Trophoblast cell (in vitro differentiated cells and primary cell): Measurements from ENCODE around the gene FCHO1.

Experiments
- DNase-seq, 2 donors: peaks; one replicate each; pipeline ENCODE4 v3.0.0-alpha.2; 2016
- H2AFZ ChIP-seq: 2 replicates; pipeline ENCODE4 v1.6.1; 2013; ENCODE audit warnings: low read length, moderate library complexity, mild to moderate bottlenecking; ENCODE audit not compliant: insufficient read depth, poor library complexity
- H2AK5ac ChIP-seq: 2 replicates; pipeline ENCODE4 v1.6.1; 2013; ENCODE audit warnings: mild to moderate bottlenecking, low read length
- H2BK120ac ChIP-seq: 2 replicates; pipeline ENCODE4 v1.6.1; 2013; ENCODE audit warnings: low read length, mild to moderate bottlenecking, moderate library complexity; ENCODE audit not compliant: insufficient read depth, poor library complexity
- H2BK12ac ChIP-seq: 2 replicates; pipeline ENCODE4 v1.6.1; 2013; ENCODE audit warnings: mild to moderate bottlenecking, low read length, moderate library complexity
- H2BK5ac ChIP-seq: 2 replicates; pipeline ENCODE4 v1.6.1; 2013; ENCODE audit warnings: low read length, low read depth, moderate library complexity, mild to moderate bottlenecking; ENCODE audit not compliant: poor library complexity
- H3K14ac ChIP-seq: 2 replicates; pipeline ENCODE4 v1.6.1; 2013; ENCODE audit warnings: mild to moderate bottlenecking, low read length
- H3K18ac ChIP-seq: 2 replicates; pipeline ENCODE4 v1.6.1; 2013; ENCODE audit warnings: mild to moderate bottlenecking, low read length
- H3K23ac ChIP-seq: 2 replicates; pipeline ENCODE4 v1.6.1; 2013; ENCODE audit warnings: low read length
- H3K27ac ChIP-seq: 2 replicates; pipeline ENCODE4 v1.5.1; 2013; ENCODE audit warnings: low read depth, mild to moderate bottlenecking, inconsistent platforms, low read length, moderate library complexity
- H3K27me3 ChIP-seq: 2 replicates; pipeline ENCODE4 v1.6.1; 2013; ENCODE audit warnings: inconsistent platforms, mild to moderate bottlenecking, low read length, moderate library complexity; ENCODE audit not compliant: insufficient read depth
- H3K36me3 ChIP-seq, 2 experiments: 1 replicate in 1 of 2; 2 replicates in 1 of 2; pipeline ENCODE4 v1.6.1; 2013; ENCODE audit warnings: low read length in 2 of 2, mild to moderate bottlenecking in 2 of 2, moderate library complexity in 1 of 2; ENCODE audit not compliant: insufficient read depth in 2 of 2, control insufficient read depth in 1 of 2
- H3K4ac ChIP-seq: 2 replicates; pipeline ENCODE4 v1.6.1; 2013; ENCODE audit warnings: low read depth, mild to moderate bottlenecking, low read length, moderate library complexity
- H3K4me1 ChIP-seq, 2 experiments: 1 replicate in 1 of 2; 2 replicates in 1 of 2; pipeline ENCODE4 v1.6.1; 2013; ENCODE audit warnings: low read length in 2 of 2, mild to moderate bottlenecking in 2 of 2, moderate library complexity in 1 of 2; ENCODE audit not compliant: insufficient read depth in 2 of 2, control insufficient read depth in 1 of 2
- H3K4me2 ChIP-seq: 2 replicates; pipeline ENCODE4 v1.6.1; 2013; ENCODE audit warnings: inconsistent platforms, mild to moderate bottlenecking, low read length, moderate library complexity
- H3K4me3 ChIP-seq: 2 replicates; pipeline ENCODE4 v1.5.1; 2013; ENCODE audit warnings: mild to moderate bottlenecking, low read depth, low read length, inconsistent platforms
- H3K79me1 ChIP-seq: one replicate; pipeline ENCODE4 v1.6.1; 2013; ENCODE audit warnings: low read length
- H3K79me2 ChIP-seq: 2 replicates; pipeline ENCODE4 v1.6.1; 2013; ENCODE audit warnings: low read length, mild to moderate bottlenecking; ENCODE audit not compliant: control insufficient read depth, insufficient read depth, poor library complexity
- H3K9ac ChIP-seq: 2 replicates; pipeline ENCODE4 v1.6.1; 2013; ENCODE audit warnings: mild to moderate bottlenecking, low read length
- H3K9me3 ChIP-seq: 2 replicates; pipeline ENCODE4 v1.6.1; 2013; ENCODE audit warnings: low read depth, mild to moderate bottlenecking, control low read depth, inconsistent platforms, low read length; ENCODE audit not compliant: insufficient read depth
- H4K12ac ChIP-seq: 2 replicates; pipeline ENCODE4 v1.6.1; 2013; ENCODE audit warnings: low read depth, mild to moderate bottlenecking, low read length, moderate library complexity
- H4K8ac ChIP-seq: 2 replicates; pipeline ENCODE4 v1.6.1; 2013; ENCODE audit warnings: low read depth, mild to moderate bottlenecking, low read length, moderate library complexity
- H4K91ac ChIP-seq: one replicate; pipeline ENCODE4 v1.6.1; 2013; ENCODE audit warnings: low read depth, mild to moderate bottlenecking, low read length, moderate library complexity
- WGBS: extraction: QIAGEN DNeasy Blood & Tissue Kit; methylation state at CpG from one replicate; pipeline ENCODE4 v1.1.7; 2013; ENCODE audit warnings: missing lambda C conversion rate; ENCODE audit not compliant: insufficient read length, insufficient coverage; ENCODE audit errors: extremely low coverage; 5-methylcytosine and 5-hydroxymethylcytosine counted together

FCHO1 gene

DNA sequence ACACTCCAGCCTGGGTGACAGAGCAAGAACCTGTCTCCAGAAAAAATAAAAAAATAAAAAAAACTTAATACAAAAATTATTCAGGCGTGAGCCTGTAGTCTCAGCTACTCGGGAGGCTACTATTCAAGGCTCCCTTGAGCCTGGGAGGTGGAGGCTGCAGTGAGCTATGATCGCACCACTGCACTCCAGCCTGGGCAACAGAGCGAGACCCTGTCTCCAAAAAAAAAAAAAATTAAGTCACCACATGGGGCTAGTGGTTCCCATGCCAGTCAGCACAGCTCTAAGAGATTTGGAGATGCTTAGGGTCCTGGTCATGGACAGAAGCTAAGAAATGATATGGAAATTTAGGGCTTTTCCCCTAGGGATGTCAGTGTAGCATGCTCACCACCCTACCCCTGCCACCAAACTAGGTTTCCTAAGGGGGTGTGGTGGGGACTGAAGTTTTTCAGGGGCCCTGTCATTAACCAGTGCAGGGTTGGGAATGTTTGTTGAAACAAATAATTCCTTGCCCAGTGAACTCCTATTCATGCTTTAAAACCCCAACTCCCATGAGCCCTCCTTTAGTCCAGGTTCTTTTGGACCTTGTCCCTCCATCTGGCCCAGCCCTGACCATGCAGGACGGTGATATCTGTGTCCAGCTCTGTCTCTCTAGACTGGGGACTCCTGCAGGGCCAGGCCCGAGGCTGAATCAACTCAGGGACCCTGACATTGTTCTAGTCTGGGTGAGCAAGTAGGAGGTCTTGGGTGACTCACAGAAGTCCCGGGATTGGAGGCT is 1.8 kb downstream of the FCHO1 start:
- H3K4ac ChIP-seq = no peak overlapping the region
- H2AK5ac ChIP-seq = no peak overlapping the region
- H3K14ac ChIP-seq = no peak overlapping the region
- no peaks in the 10 kb centered on the region for H3K36me3 ChIP-seq
- H3K4me2 ChIP-seq = no peak overlapping the region
- H3K9ac ChIP-seq = no peak overlapping the region
- peaks cover 2% of the 10 kb centered on the region for H3K9me3 ChIP-seq
- no peak overlapping the region for H2BK5ac ChIP-seq
- H3K23ac ChIP-seq = no peak overlapping the region
- no peak overlapping the region for H3K4me3 ChIP-seq
- H2BK120ac ChIP-seq = no peak overlapping the region
- H3K18ac ChIP-seq = no peak overlapping the region
- no peak overlapping the region for H2BK12ac ChIP-seq
- no peak overlapping the region for H2AFZ ChIP-seq
- no peaks in the 10 kb centered on the region for H3K27me3 ChIP-seq
- no peak overlapping the region for H4K91ac ChIP-seq
- H3K79me1 ChIP-seq = no peaks in the 10 kb centered on the region
- H4K8ac ChIP-seq = no peak overlapping the region
- H4K12ac ChIP-seq = no peak overlapping the region
- no peak for DNase-seq
- no CpG with 5 or more reads among the region's 7 CpGs for WGBS
- H3K4me1 ChIP-seq = no peaks in the 10 kb centered on the region
- no peak overlapping the region for H3K27ac ChIP-seq
- H3K79me2 ChIP-seq = no peaks in the 10 kb centered on the region

- H3K4ac ChIP-seq = no peak overlapping the region
- H3K27me3 ChIP-seq = no peaks in the 10 kb centered on the region
- no peak overlapping the region for H2AK5ac ChIP-seq
- H3K36me3 ChIP-seq = no peaks in the 10 kb centered on the region
- H3K4me1 ChIP-seq = no peaks in the 10 kb centered on the region
- no peak overlapping the region for H3K4me2 ChIP-seq
- no peak for DNase-seq
- no peak overlapping the region for H3K18ac ChIP-seq
- no peak overlapping the region for H4K12ac ChIP-seq
- no peaks in the 10 kb centered on the region for H3K79me1 ChIP-seq
- H2BK5ac ChIP-seq = no peak overlapping the region
- no peak overlapping the region for H2BK120ac ChIP-seq
- no peaks in the 10 kb centered on the region for H3K79me2 ChIP-seq
- H3K9ac ChIP-seq = no peak overlapping the region
- no peak overlapping the region for H2BK12ac ChIP-seq
- H3K23ac ChIP-seq = no peak overlapping the region
- H4K8ac ChIP-seq = no peak overlapping the region
- WGBS = no CpG with 5 or more reads among the region's 9 CpGs
- no peak overlapping the region for H2AFZ ChIP-seq
- no peak overlapping the region for H3K27ac ChIP-seq
- no peak overlapping the region for H3K14ac ChIP-seq
- no peak overlapping the region for H3K4me3 ChIP-seq
- H4K91ac ChIP-seq = no peak overlapping the region
- peaks cover 1% of the 10 kb centered on the region for H3K9me3 ChIP-seq
Observed at GRCh38 chr19:17753976-17754375, 2.7 kb downstream of the FCHO1 start.

DNA sequence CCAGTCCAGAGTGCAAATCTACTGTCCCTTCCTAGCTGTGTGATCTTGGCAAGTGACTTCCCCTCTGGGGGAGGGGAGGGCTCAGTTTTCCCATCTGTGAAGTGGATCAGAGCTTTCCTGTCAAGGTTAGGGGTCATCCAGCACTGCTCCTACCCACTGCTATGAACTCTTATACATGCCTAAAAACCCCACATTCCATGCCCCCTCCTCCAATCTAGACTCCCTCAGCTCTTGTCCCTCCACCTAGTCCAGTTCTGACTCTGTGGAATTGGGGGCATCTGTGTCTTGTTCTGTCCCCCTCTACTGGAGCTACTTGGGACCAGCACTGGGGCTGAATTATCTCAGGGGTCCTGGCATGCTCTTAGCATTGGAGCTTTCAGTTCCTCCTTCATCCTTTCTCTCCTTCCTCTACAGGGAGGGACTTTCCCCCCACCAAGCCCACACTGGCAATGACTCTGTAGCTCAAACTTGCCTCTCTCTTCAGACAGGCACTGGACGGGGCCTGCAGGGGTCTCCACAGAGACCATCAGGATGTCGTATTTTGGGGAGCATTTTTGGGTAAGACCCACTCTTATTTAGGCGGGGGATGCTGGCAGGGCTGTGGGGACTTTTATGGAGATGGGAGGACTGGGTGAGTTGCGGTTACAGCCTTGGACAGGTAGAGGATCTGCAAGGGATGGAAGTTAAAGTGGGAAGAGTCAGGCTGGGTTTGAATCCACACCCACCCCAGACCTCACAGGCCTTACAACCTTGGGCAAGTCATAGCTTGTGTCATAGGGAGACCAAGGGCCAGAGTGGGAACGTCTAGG is 3.6 kb downstream of the FCHO1 start:
- no peak overlapping the region for H3K4me2 ChIP-seq
- H2BK12ac ChIP-seq = no peak overlapping the region
- H2BK120ac ChIP-seq = no peak overlapping the region
- H2BK5ac ChIP-seq = no peak overlapping the region
- no peaks in the 10 kb centered on the region for H3K4me1 ChIP-seq
- no peak overlapping the region for H3K4ac ChIP-seq
- no peaks in the 10 kb centered on the region for H3K27me3 ChIP-seq
- no CpG with 5 or more reads among the region's 5 CpGs for WGBS
- no peaks in the 10 kb centered on the region for H3K9me3 ChIP-seq
- H3K36me3 ChIP-seq = no peaks in the 10 kb centered on the region
- H3K14ac ChIP-seq = no peak overlapping the region
- no peak overlapping the region for H3K9ac ChIP-seq
- no peak overlapping the region for H4K12ac ChIP-seq
- no peak overlapping the region for H3K27ac ChIP-seq
- H2AK5ac ChIP-seq = no peak overlapping the region
- DNase-seq = no peak
- H3K79me1 ChIP-seq = no peaks in the 10 kb centered on the region
- H3K79me2 ChIP-seq = no peaks in the 10 kb centered on the region
- H4K91ac ChIP-seq = no peak overlapping the region
- H2AFZ ChIP-seq = no peak overlapping the region
- H3K18ac ChIP-seq = no peak overlapping the region
- no peak overlapping the region for H3K23ac ChIP-seq
- no peak overlapping the region for H3K4me3 ChIP-seq
- no peak overlapping the region for H4K8ac ChIP-seq

GRCh38 chr19:17755443-17755890 is 4.2 kb downstream of the FCHO1 start:
- H4K91ac ChIP-seq = no peak overlapping the region
- no peaks in the 10 kb centered on the region for H3K9me3 ChIP-seq
- DNase-seq = no peak
- no peaks in the 10 kb centered on the region for H3K79me1 ChIP-seq
- no CpG with 5 or more reads among the region's 1 CpG for whole genome bisulfite sequencing
- no peak overlapping the region for H2BK120ac ChIP-seq
- no peaks in the 10 kb centered on the region for H3K79me2 ChIP-seq
- H3K9ac ChIP-seq = no peak overlapping the region
- no peak overlapping the region for H3K4me2 ChIP-seq
- no peaks in the 10 kb centered on the region for H3K27me3 ChIP-seq
- H3K4me3 ChIP-seq = no peak overlapping the region
- H4K12ac ChIP-seq = no peak overlapping the region
- no peak overlapping the region for H2AK5ac ChIP-seq
- no peaks in the 10 kb centered on the region for H3K4me1 ChIP-seq
- no peak overlapping the region for H2AFZ ChIP-seq
- H2BK12ac ChIP-seq = no peak overlapping the region
- H3K27ac ChIP-seq = no peak overlapping the region
- no peak overlapping the region for H3K18ac ChIP-seq
- no peak overlapping the region for H4K8ac ChIP-seq
- no peak overlapping the region for H3K4ac ChIP-seq
- H3K36me3 ChIP-seq = no peaks in the 10 kb centered on the region
- H2BK5ac ChIP-seq = no peak overlapping the region
- H3K23ac ChIP-seq = no peak overlapping the region
- H3K14ac ChIP-seq = no peak overlapping the region
